H4 (cell line): ENCODE data around the gene PXDN. TPM values are rescaled to one million over a fixed set of nuclear protein-coding genes. Genes with fewer than 3 reads are reported as not detected.
"Not testable (repeated sequence)": the region's sequence is repeated elsewhere in the genome, so short reads cannot be mapped to it uniquely, and the experiment has no call there.

Experiments
- DNase-seq: peaks from one replicate; pipeline ENCODE4 v3.0.0-alpha.2; 2015; ENCODE audit warnings: low spot score
- total RNA-seq: library from RNA; depleted of rRNA; stranded (reverse); fragments of >200 nt; shearing (Covaris generic); gene quantifications from 2 replicates; pipeline ENCODE4 v1.2.3, GENCODE V29; 2014

The PXDN gene
- total RNA-seq, 1 experiment from 2014 or later = 171 TPM

GRCh38 chr2:1722692-1723091, 21.6 kb downstream of the PXDN start:
- no peak for DNase-seq

GRCh38 chr2:1721706-1722646, 22.3 kb downstream of the PXDN start:
- DNase-seq = no peak

GRCh38 chr2:1718339-1719220, 25.7 kb downstream of the PXDN start:
- DNase-seq = no peak

- DNase-seq = no peak
These were observed 27.2 kb downstream of the PXDN start for GRCh38 chr2:1717113-1717512.

GRCh38 chr2:1716441-1716840, 27.9 kb downstream of the PXDN start:
- DNase-seq = no peak

GRCh38 chr2:1716014-1716305, 28.4 kb downstream of the PXDN start:
- DNase-seq = not testable (repeated sequence)

- no peak for DNase-seq
These were observed 28.9 kb downstream of the PXDN start for GRCh38 chr2:1715184-1716013.

GRCh38 chr2:1714291-1715064, 29.8 kb downstream of the PXDN start:
- no peak for DNase-seq

GRCh38 chr2:1713839-1714236, 30.5 kb downstream of the PXDN start:
- DNase-seq = no peak

- DNase-seq = no peak
These were observed 31.0 kb downstream of the PXDN start for GRCh38 chr2:1713142-1713838.

GRCh38 chr2:1709946-1710560, 34.3 kb downstream of the PXDN start:
- DNase-seq = no peak

- no peak for DNase-seq
These were observed 35.0 kb downstream of the PXDN start for GRCh38 chr2:1709335-1709605.

GRCh38 chr2:1708476-1709334, 35.6 kb downstream of the PXDN start:
- DNase-seq = no peak

GRCh38 chr2:1707771-1708418, 36.4 kb downstream of the PXDN start:
- DNase-seq = peak; percentile 44

- DNase-seq = not testable (repeated sequence)
These were observed 38.0 kb downstream of the PXDN start for GRCh38 chr2:1706089-1706841.

- DNase-seq = no peak
These were observed 38.7 kb downstream of the PXDN start for GRCh38 chr2:1705557-1706076.

- DNase-seq = no peak
These were observed 39.4 kb downstream of the PXDN start for GRCh38 chr2:1704631-1705556.
